Measurements from ENCODE around the gene DOK6. TPM values are rescaled to one million over a fixed set of nuclear protein-coding genes. Genes with fewer than 3 reads are reported as not detected.

DOK6 gene
- total RNA-seq, 1 experiment from 2014 or later: 4.1 TPM

- TF ChIP-seq ZNF232 (CRISPR knock-in tag; IDR thresholded peaks at IDR 0.05): no peak
Observed at GRCh38 chr18:69597561-69597960, 196.9 kb downstream of the DOK6 start (continued).

- Mint-ChIP-seq H3K4me1 (no peaks in the 10 kb centered on the region), H3K27me3 (ENCODE audit: low read depth) (no peaks in the 10 kb centered on the region), H3K27ac (no peak overlapping the region), H3K4me3 (no peak overlapping the region), H3K36me3 (peaks cover 12% of the 10 kb centered on the region), H3K9me3 (peaks cover 22% of the 10 kb centered on the region)
- no peak for TF ChIP-seq AFF4 (CRISPR knock-in tag; IDR thresholded peaks at IDR 0.05; ENCODE audit: borderline replicate concordance)
- TF ChIP-seq, protein P1, sequence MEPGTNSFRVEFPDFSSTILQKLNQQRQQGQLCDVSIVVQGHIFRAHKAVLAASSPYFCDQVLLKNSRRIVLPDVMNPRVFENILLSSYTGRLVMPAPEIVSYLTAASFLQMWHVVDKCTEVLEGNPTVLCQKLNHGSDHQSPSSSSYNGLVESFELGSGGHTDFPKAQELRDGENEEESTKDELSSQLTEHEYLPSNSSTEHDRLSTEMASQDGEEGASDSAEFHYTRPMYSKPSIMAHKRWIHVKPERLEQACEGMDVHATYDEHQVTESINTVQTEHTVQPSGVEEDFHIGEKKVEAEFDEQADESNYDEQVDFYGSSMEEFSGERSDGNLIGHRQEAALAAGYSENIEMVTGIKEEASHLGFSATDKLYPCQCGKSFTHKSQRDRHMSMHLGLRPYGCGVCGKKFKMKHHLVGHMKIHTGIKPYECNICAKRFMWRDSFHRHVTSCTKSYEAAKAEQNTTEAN (CRISPR knock-in tag; IDR thresholded peaks at IDR 0.05): no peak
- no peak for TF ChIP-seq MLX (CRISPR knock-in tag; IDR thresholded peaks at IDR 0.05)
- no peak for TF ChIP-seq ZNF219 (CRISPR knock-in tag; IDR thresholded peaks at IDR 0.05; ENCODE audit: borderline replicate concordance)
- TF ChIP-seq TP53 (CRISPR knock-in tag; IDR thresholded peaks at IDR 0.05): no peak
- no peak for TF ChIP-seq JAZF1 (CRISPR knock-in tag; IDR thresholded peaks at IDR 0.05)
- TF ChIP-seq, protein P2, sequence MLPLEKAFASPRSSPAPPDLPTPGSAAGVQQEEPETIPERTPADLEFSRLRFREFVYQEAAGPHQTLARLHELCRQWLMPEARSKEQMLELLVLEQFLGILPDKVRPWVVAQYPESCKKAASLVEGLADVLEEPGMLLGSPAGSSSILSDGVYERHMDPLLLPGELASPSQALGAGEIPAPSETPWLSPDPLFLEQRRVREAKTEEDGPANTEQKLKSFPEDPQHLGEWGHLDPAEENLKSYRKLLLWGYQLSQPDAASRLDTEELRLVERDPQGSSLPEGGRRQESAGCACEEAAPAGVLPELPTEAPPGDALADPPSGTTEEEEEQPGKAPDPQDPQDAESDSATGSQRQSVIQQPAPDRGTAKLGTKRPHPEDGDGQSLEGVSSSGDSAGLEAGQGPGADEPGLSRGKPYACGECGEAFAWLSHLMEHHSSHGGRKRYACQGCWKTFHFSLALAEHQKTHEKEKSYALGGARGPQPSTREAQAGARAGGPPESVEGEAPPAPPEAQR (CRISPR knock-in tag; IDR thresholded peaks at IDR 0.05): no peak
- no peak for TF ChIP-seq CREM (CRISPR knock-in tag; IDR thresholded peaks at IDR 0.05)
- no peak for TF ChIP-seq MXD4 (CRISPR knock-in tag; IDR thresholded peaks at IDR 0.05; ENCODE audit: borderline replicate concordance)
- TF ChIP-seq ZNF263 (CRISPR knock-in tag; IDR thresholded peaks at IDR 0.05; ENCODE audit: low read depth): no peak
- no peak for TF ChIP-seq ETV6 (CRISPR knock-in tag; IDR thresholded peaks at IDR 0.05)
- TF ChIP-seq, protein P3, sequence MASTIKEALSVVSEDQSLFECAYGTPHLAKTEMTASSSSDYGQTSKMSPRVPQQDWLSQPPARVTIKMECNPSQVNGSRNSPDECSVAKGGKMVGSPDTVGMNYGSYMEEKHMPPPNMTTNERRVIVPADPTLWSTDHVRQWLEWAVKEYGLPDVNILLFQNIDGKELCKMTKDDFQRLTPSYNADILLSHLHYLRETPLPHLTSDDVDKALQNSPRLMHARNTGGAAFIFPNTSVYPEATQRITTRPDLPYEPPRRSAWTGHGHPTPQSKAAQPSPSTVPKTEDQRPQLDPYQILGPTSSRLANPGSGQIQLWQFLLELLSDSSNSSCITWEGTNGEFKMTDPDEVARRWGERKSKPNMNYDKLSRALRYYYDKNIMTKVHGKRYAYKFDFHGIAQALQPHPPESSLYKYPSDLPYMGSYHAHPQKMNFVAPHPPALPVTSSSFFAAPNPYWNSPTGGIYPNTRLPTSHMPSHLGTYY (CRISPR knock-in tag; IDR thresholded peaks at IDR 0.05): no peak
- TF ChIP-seq, protein P4, sequence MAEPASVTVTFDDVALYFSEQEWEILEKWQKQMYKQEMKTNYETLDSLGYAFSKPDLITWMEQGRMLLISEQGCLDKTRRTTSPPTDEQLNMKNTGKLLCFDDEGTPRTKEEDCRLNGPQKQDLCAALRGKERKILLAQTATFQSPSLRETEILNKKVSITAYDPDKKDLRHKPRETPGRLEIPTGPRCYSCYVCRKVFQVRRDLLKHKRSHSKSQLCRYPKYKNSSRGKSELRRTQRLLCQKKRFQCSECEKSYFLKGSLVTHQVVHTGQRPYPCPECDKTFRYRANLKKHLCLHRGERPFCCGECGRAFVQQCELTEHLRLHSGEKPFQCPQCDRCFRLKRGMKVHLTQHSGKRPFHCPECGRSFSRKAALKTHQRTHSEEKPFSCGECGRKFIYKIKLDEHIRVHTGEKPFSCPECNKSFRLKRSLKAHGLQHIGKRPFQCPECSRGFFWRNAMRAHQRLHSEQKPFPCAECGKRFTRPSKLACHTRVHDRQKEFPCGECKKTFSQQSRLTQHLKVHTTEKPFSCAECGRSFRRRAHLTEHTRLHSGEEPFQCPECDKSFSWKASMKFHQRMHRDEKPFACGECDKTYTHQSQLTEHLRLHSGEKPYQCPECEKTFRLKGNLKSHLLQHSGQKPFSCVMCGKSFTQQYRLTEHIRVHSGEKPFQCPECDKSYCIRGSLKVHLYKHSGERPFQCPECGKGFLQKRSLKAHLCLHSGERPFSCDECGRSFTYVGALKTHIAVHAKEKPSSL (CRISPR knock-in tag; conservative IDR thresholded peaks at IDR 0.05): no peak
- TF ChIP-seq JUN (CRISPR knock-in tag; IDR thresholded peaks at IDR 0.05): no peak
- no peak for TF ChIP-seq ELF4 (CRISPR knock-in tag; IDR thresholded peaks at IDR 0.05; ENCODE audit: low read depth)
- TF ChIP-seq CBFB (CRISPR knock-in tag; IDR thresholded peaks at IDR 0.05; ENCODE audit: low read depth): no peak
- no peak for TF ChIP-seq GRHL2 (CRISPR knock-in tag; IDR thresholded peaks at IDR 0.05; ENCODE audit: insufficient replicate concordance, severe bottlenecking)
- no peak for TF ChIP-seq NR1H2 (CRISPR knock-in tag; IDR thresholded peaks at IDR 0.05)
- ChIA-PET CTCF (no interaction called here), POLR2A (no interaction called here)
- ATAC-seq: no peak
- no peak for DNase-seq (ENCODE audit: low spot score)
Observed at GRCh38 chr18:69599377-69599776, 198.7 kb downstream of the DOK6 start.

All from WTC11 (cell line).